OCI-LY1 (cell line): ENCODE measurements around the gene C1orf35.

Source experiments
- H2AFZ ChIP-seq: fragments of 200-600 bp; sonication (generic), shearing (Covaris generic); 2 replicates; pipeline ENCODE4 v1.6.0; 2014; ENCODE audit warnings: antibody characterized with exemption, mild to moderate bottlenecking, low read length
- H3F3A ChIP-seq: fragments of 200-600 bp; sonication (generic), shearing (Covaris generic); 2 replicates; pipeline ENCODE4 v1.6.0; 2014; ENCODE audit warnings: mild to moderate bottlenecking, antibody characterized with exemption, low read length, moderate library complexity; ENCODE audit not compliant: insufficient read depth
- H3K27ac ChIP-seq: fragments of 200-600 bp; sonication (generic); 2 replicates; pipeline ENCODE4 v1.5.1; 2014; ENCODE audit warnings: low read length, mixed run types, mild to moderate bottlenecking, low read depth; ENCODE audit not compliant: poor library complexity, severe bottlenecking
- H3K27me3 ChIP-seq: fragments of 200-600 bp; sonication (generic); 2 replicates; pipeline ENCODE4 v1.6.0; 2014; ENCODE audit warnings: antibody characterized with exemption, mild to moderate bottlenecking, low read length, moderate library complexity; ENCODE audit not compliant: insufficient read depth
- H3K36me3 ChIP-seq: fragments of 200-600 bp; sonication (generic); 2 replicates; pipeline ENCODE4 v1.6.1; 2014; ENCODE audit warnings: mild to moderate bottlenecking, antibody characterized with exemption, low read length, moderate library complexity, mixed read lengths; ENCODE audit not compliant: insufficient read depth
- H3K4me1 ChIP-seq: fragments of 200-600 bp; sonication (generic); 2 replicates; pipeline ENCODE4 v1.5.1; 2014; ENCODE audit warnings: mild to moderate bottlenecking, low read length, moderate library complexity; ENCODE audit not compliant: insufficient read depth, severe bottlenecking
- H3K4me2 ChIP-seq: fragments of 200-600 bp; sonication (generic), shearing (Covaris generic); 2 replicates; pipeline ENCODE4 v1.6.1; 2014; ENCODE audit warnings: low read length
- H3K4me3 ChIP-seq: fragments of 200-600 bp; sonication (generic); 2 replicates; pipeline ENCODE4 v1.5.1; 2014; ENCODE audit warnings: low read length, low read depth, mild to moderate bottlenecking, mixed read lengths; ENCODE audit not compliant: poor library complexity, severe bottlenecking
- H3K79me2 ChIP-seq: fragments of 200-600 bp; shearing (Covaris generic); 2 replicates; pipeline ENCODE4 v1.6.1; 2016; ENCODE audit warnings: mixed run types, low read length, mixed read lengths; ENCODE audit not compliant: insufficient read depth
- H3K9ac ChIP-seq: fragments of 200-600 bp; sonication (generic), shearing (Covaris generic); 2 replicates; pipeline ENCODE4 v1.6.1; 2014; ENCODE audit warnings: mild to moderate bottlenecking, low read length, mixed read lengths
- H3K9me2 ChIP-seq: fragments of 200-600 bp; sonication (generic), shearing (Covaris generic); 2 replicates; pipeline ENCODE4 v1.6.1; 2014; ENCODE audit warnings: low read depth, mild to moderate bottlenecking, low read length, mixed read lengths
- H3K9me3 ChIP-seq: fragments of 200-600 bp; shearing (Covaris generic); 2 replicates; pipeline ENCODE4 v1.6.1; 2014; ENCODE audit warnings: low read length, mixed read lengths
- H4K20me1 ChIP-seq: fragments of 200-600 bp; sonication (generic), shearing (Covaris generic); 2 replicates; pipeline ENCODE4 v1.6.0; 2016; ENCODE audit warnings: mild to moderate bottlenecking, low read length; ENCODE audit not compliant: insufficient read depth
- CTCF ChIP-seq: fragments of 200-600 bp; sonication (generic), shearing (Covaris generic); IDR thresholded peaks from 2 replicates; pipeline ENCODE4 v1.5.1; 2017; ENCODE audit warnings: mild to moderate bottlenecking, antibody characterized with exemption, low read length, moderate library complexity, mixed read lengths
- EZH2 ChIP-seq: fragments of 200-600 bp; sonication (generic), shearing (Covaris generic); IDR thresholded peaks from 2 replicates; pipeline ENCODE4 v1.8.0; 2017; ENCODE audit warnings: borderline replicate concordance, mixed run types, mild to moderate bottlenecking, antibody characterized with exemption, low read length, moderate library complexity, mixed read lengths

Gene C1orf35

DNA sequence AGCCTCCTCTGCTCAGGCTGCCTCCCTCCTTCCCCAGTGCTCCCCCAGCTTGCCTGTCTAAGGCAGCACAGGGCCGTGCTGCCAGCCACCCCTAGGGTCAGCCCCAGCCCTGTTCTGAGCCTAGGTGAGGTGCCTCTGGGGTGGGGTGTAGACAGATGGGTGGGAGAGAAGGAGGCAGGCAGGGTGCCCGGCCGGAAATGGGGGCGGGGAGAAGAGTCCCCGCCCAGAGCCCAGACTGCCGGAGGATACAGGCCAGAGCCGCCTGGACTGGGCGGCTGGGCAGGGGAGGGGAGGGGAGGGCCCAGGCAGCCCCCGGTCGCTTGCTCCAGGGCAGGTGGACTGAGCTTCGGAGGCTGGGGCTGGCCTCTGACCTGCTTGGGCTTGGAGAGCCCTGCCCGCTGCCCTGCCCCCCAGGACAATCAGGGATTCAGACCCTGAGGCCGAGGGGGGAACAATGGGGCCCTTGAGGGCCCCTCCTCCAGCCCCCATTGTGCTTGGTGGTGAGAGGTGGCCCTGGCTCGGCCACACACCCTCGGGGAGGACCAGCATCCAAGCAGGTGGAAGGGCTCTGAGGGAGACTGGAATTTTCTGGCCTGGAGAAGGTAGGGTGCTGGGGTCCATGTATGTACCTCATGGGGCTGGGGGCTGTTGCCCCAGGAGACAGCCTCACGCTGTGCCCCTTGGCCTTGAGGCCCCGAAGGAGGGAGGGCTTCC is 46.4 kb upstream of the C1orf35 start, which contains the start of gene GJC2:
Gene GJC2 (plus strand): TSS at position 525 of the 714 bp plus-strand sequence. CDS start 7,829 bp downstream, outside the sequence.
- no peaks in the 10 kb centered on the region for H3K9me2 ChIP-seq
- TF ChIP-seq EZH2: no peak
- TF ChIP-seq CTCF: no peak
- peaks cover 6% of the 10 kb centered on the region for H3K4me1 ChIP-seq
- H3K79me2 ChIP-seq: no peaks in the 10 kb centered on the region; the same call in 1 of the 2 replicates
- no peaks in the 10 kb centered on the region for H3F3A ChIP-seq
- no peaks in the 10 kb centered on the region for H3K27me3 ChIP-seq
- H3K4me2 ChIP-seq: no peak within 1 kb of the TSS
- no peak within 1 kb of the TSS for H3K4me3 ChIP-seq
- H3K27ac ChIP-seq: no peak within 1 kb of the TSS
- H3K36me3 ChIP-seq: peaks cover 14% of the 10 kb centered on the region; the same call in 1 of the 2 replicates
- no peak within 1 kb of the TSS for H2AFZ ChIP-seq
- no peaks in the 10 kb centered on the region for H4K20me1 ChIP-seq
- H3K9ac ChIP-seq: no peak within 1 kb of the TSS
- no peaks in the 10 kb centered on the region for H3K9me3 ChIP-seq

DNA sequence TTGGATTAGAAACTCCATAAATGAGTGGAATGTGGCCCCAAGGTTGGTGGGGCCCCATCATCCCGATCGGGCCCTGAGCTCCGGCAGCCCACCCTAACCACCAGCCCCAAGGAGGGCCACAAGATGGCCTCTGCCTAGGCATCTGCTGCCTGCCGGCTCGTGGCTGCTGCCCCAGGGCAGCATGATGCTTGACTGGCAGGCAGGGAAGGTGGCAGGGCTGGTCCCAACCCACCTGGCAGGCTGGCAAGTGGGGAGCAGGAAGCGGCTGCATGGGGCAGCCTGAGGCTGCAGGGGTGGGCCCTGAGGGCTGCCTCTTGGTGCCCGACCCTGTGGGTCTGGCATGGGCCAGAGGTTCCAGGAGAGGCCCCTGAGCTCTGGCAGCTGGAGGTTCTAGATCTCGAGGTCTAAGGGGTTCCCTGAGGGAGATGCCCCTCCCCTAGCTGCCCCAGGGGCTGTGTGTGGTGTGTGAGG is 45.8 kb upstream of the C1orf35 start:
- Histone ChIP-seq H3K9me3 (no peaks in the 10 kb centered on the region), H3K79me2 (no peaks in the 10 kb centered on the region; the same call in 1 of the 2 replicates), H3K4me1 (peaks cover 11% of the 10 kb centered on the region), H3K27me3 (no peaks in the 10 kb centered on the region), H3K9me2 (no peaks in the 10 kb centered on the region), H3K27ac (no peak overlapping the region), H4K20me1 (no peaks in the 10 kb centered on the region), H3F3A (no peaks in the 10 kb centered on the region), H2AFZ (no peak overlapping the region), H3K9ac (no peak overlapping the region), H3K36me3 (peaks cover 14% of the 10 kb centered on the region; the same call in 1 of the 2 replicates), H3K4me2 (no peak overlapping the region), H3K4me3 (no peak overlapping the region)
- TF ChIP-seq CTCF (no peak), EZH2 (no peak)

DNA sequence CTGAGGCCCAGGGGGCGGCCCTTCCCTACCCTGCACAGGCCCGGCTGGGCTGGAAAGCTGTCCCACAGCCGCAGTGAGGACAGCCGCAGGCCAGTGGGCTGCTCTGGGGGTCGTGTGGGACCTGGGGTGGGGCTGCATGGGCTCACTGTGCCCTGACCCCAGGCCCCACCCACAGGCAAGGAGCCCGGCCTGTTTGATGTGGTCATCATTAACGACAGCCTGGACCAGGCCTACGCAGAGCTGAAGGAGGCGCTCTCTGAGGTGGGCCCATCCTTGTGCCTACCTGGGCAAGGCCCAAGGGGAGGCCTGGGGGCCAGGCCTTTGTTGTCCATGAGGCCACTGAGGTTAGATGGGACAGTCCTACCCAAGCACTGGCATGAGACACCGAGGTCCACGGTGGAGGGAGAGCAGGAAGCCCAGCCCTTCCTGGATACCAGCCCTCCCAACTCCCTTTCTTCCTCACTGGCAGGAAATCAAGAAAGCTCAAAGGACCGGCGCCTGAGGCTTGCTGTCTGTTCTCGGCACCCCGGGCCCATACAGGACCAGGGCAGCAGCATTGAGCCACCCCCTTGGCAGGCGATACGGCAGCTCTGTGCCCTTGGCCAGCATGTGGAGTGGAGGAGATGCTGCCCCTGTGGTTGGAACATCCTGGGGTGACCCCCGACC is 45.2 kb upstream of the C1orf35 start:
- Histone ChIP-seq H3F3A (no peaks in the 10 kb centered on the region), H4K20me1 (no peaks in the 10 kb centered on the region), H3K9me2 (no peaks in the 10 kb centered on the region), H3K4me1 (peaks cover 16% of the 10 kb centered on the region), H2AFZ (no peak overlapping the region), H3K79me2 (peaks cover 4% of the 10 kb centered on the region; the same call in 1 of the 2 replicates), H3K36me3 (peaks cover 14% of the 10 kb centered on the region; the same call in 1 of the 2 replicates), H3K27ac (no peak overlapping the region), H3K9ac (no peak overlapping the region), H3K4me2 (no peak overlapping the region), H3K4me3 (no peak overlapping the region), H3K27me3 (no peaks in the 10 kb centered on the region), H3K9me3 (no peaks in the 10 kb centered on the region)
- no peak for TF ChIP-seq CTCF
- no peak for TF ChIP-seq EZH2
